GM06990 (cell line): ENCODE data around the gene EGLN2.
"Not testable (repeated sequence)": the region's sequence is repeated elsewhere in the genome, so short reads cannot be mapped to it uniquely, and the experiment has no call there.

Experiments used
- DNase-seq: peaks from one replicate; pipeline ENCODE4 v3.0.0-alpha.2; 2011; ENCODE audit not compliant: insufficient read length; ENCODE audit errors: extremely low read depth
- H3K27me3 ChIP-seq: replicated peaks from 2 replicates; pipeline ENCODE4 v1.6.0; 2011; ENCODE audit warnings: low read length; ENCODE audit not compliant: control insufficient read depth, insufficient read depth
- H3K36me3 ChIP-seq: 2 replicates; pipeline ENCODE4 v1.5.1; 2011; ENCODE audit warnings: low read length; ENCODE audit not compliant: control insufficient read depth, insufficient read depth
- H3K4me3 ChIP-seq: replicated peaks from 2 replicates; pipeline ENCODE4 v1.5.1; 2011; ENCODE audit warnings: low read depth, mild to moderate bottlenecking, control low read depth, low read length
- TF ChIP-seq, protein P1 (sequence below): IDR thresholded peaks from 2 replicates; pipeline ENCODE4 v1.5.1; 2011; ENCODE audit warnings: low read length, control low read depth, mild to moderate bottlenecking, inconsistent platforms; ENCODE audit not compliant: insufficient read depth, poor library complexity, severe bottlenecking

EGLN2 gene

GRCh38 chr19:40819479-40820234, 20.7 kb downstream of the EGLN2 start:
- DNase-seq, H3K27me3 ChIP-seq, H3K4me3 ChIP-seq, H3K36me3 ChIP-seq: not testable (repeated sequence)
- TF ChIP-seq, protein P1, sequence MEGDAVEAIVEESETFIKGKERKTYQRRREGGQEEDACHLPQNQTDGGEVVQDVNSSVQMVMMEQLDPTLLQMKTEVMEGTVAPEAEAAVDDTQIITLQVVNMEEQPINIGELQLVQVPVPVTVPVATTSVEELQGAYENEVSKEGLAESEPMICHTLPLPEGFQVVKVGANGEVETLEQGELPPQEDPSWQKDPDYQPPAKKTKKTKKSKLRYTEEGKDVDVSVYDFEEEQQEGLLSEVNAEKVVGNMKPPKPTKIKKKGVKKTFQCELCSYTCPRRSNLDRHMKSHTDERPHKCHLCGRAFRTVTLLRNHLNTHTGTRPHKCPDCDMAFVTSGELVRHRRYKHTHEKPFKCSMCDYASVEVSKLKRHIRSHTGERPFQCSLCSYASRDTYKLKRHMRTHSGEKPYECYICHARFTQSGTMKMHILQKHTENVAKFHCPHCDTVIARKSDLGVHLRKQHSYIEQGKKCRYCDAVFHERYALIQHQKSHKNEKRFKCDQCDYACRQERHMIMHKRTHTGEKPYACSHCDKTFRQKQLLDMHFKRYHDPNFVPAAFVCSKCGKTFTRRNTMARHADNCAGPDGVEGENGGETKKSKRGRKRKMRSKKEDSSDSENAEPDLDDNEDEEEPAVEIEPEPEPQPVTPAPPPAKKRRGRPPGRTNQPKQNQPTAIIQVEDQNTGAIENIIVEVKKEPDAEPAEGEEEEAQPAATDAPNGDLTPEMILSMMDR: peak; percentile 62

DNA sequence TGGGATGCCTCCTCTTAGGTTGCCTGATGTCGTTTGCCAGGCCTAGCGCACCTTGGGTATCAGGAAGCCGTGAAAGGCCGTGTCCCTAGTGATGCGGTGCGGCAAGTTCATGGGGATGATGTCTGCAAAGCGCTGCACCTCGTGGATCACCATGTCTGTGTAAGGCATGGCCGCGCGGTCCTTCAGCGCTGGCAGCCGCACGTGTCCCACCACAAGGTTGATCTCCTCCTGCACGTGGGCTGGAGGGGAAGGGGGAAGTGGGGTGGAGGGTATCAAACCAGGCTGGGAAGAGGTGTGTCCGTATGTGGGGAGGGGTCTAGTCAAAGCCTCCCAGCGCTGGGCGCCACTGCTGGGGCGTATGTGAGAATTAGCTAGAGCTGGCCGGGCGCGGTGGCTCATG, 23.2 kb downstream of the EGLN2 start:
- H3K36me3 ChIP-seq: no peaks in the 10 kb centered on the region
- H3K4me3 ChIP-seq: no peak overlapping the region
- no peak for DNase-seq
- H3K27me3 ChIP-seq: no peaks in the 10 kb centered on the region
- TF ChIP-seq, protein P1: no peak

DNA sequence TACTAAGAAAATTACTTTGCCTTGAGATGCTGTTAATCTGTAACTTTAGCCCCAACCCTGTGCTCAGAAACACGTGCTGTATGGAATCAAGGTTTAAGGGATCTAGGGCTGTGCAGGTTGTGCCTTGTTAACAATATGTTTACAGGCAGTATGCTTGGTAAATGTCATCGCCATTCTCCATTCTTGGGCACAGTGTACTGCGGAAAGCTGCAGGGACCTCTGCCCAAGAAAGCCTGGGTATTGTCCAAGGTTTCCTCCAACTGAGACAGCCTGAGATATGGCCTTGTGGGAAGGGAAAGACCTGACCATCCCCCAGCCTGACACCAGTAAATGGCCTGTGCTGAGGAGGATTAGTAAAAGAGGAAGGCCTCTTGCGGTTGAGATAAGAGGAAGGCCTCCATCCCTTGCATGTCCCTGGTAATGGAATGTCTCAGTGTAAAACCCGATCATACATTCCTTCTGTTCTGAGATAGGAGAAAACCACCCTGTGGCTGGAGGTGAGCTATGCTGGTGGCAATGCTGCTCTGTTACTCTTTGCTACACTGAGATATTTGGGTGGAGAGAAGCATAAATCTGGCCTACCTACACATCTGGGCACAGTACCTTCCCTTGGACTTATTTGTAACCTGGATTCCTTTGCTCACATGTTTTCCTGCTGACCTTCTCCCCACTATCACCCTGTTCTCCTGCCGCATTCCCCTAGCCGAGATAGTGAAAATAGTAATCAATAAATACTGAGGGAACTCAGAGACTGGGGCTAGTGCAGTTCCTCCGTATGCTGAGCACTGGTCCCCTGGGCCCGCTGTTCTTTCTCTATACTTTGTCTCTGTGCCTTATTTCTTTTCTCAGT, 23.9 kb downstream of the EGLN2 start:
- DNase-seq, H3K36me3 ChIP-seq, H3K27me3 ChIP-seq, H3K4me3 ChIP-seq: not testable (repeated sequence)

GRCh38 chr19:40824916-40825315, 25.9 kb downstream of the EGLN2 start:
- not testable (repeated sequence) for H3K27me3 ChIP-seq, H3K4me3 ChIP-seq, H3K36me3 ChIP-seq, DNase-seq

DNA sequence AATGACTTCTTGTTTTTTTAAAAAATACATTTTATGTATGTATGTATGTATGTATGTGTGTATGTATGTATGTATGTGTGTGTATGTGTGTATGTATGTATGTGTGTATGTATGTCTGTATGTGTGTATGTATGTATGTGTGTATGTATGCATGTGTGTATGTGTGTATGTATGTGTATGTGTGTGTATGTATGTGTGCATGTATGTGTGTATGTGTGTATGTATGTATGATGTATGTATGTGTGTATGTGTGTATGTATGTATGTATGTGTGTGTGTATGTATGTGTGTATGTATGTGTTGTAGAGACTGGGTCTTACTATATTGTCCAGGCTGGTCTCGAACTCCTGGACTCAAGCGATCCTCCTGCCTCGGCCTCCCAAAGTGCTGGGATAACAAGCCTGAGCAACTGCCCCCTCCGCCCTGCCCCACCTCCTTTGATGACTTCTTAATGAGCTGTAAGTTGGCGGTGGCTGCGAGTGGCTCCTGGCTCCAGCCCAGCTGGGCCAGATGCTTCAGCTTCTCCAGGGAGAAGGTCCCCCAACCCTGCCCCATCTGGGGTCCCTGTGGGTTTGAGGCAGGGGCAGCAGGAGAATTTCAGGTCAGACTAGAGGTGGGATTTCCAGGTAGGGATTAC, 26.6 kb downstream of the EGLN2 start:
- H3K36me3 ChIP-seq, H3K4me3 ChIP-seq, DNase-seq, H3K27me3 ChIP-seq: not testable (repeated sequence)

GRCh38 chr19:40826312-40826698, 27.3 kb downstream of the EGLN2 start:
- not testable (repeated sequence) for H3K36me3 ChIP-seq, H3K27me3 ChIP-seq, DNase-seq, H3K4me3 ChIP-seq

GRCh38 chr19:40826699-40827385, 27.9 kb downstream of the EGLN2 start:
- not testable (repeated sequence) for H3K4me3 ChIP-seq, DNase-seq, H3K27me3 ChIP-seq

More at GRCh38 chr19:40826699-40827385, 27.9 kb downstream of the EGLN2 start:
- H3K36me3 ChIP-seq: not testable (repeated sequence)
